Measurements from ENCODE around the gene TNFRSF21.

DNA sequence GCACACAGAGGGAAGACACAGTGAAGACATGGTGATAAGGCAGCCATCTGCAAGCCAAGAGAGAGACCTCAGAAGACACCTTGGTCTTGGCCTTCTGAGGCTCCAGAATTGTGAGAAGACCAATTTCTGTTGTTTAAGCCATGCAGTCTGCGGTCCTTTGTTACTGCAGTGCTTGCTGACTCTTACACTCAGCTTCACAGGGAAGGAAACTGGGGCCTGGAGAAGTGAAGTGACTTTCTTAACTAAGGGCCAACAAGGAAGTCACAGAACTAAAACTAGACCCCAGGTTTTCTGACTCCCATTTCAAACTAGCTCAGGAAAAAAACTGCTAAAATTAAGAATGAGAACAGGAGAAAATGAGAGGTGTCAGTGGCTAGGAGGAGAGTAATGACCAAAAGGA is 74.3 kb downstream of the TNFRSF21 start:
- no peak for TF ChIP-seq CTCF (IDR thresholded peaks at IDR 0.05; ENCODE audit: low read depth, low read length)
- TF ChIP-seq MAX (IDR thresholded peaks at IDR 0.05; ENCODE audit: low read depth, low read length): no peak
- TF ChIP-seq POLR2A (IDR thresholded peaks at IDR 0.05; ENCODE audit: extremely low read depth, insufficient read length): no peak
- TF ChIP-seq MYC (IDR thresholded peaks at IDR 0.05; ENCODE audit: low read depth, low read length): no peak

Measured in NB4 (cell line).